CD4-positive, alpha-beta T cell treated with Interleukin-21 for 1 hour (primary cell): ENCODE data around the gene AFAP1.
A peak's percentile ranks its signal among the peaks of the same experiment; 100 is the strongest.

Experiments used
- DNase-seq: peaks from one replicate; pipeline ENCODE4 v3.0.0-alpha.2; 2020

Gene AFAP1

GRCh38 chr4:7817877-7818398 lies 121.7 kb downstream of the AFAP1 start:
- DNase-seq: no peak

DNA sequence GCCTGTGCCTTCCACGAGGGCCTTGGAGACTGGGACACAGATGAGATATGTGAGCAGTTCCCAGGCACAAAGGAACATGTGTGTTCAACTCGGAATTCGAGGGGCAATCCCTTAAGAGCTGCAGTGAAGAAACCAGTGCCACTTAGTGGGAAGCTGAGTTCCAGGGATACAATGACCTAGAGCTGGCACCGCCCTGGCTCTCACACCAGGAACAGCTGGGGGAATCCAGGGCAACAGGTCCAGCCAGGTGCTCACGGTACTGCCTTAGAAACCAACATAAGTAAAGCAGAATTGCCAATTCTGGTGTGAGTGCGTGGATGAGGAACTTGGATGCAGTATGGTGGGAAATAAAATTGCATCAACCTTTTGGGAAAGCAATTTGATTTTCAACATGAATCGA lies 122.9 kb downstream of the AFAP1 start:
- DNase-seq: no peak

GRCh38 chr4:7815981-7816380 lies 123.7 kb downstream of the AFAP1 start:
- DNase-seq: no peak

GRCh38 chr4:7815562-7815961 lies 124.1 kb downstream of the AFAP1 start:
- no peak for DNase-seq

DNA sequence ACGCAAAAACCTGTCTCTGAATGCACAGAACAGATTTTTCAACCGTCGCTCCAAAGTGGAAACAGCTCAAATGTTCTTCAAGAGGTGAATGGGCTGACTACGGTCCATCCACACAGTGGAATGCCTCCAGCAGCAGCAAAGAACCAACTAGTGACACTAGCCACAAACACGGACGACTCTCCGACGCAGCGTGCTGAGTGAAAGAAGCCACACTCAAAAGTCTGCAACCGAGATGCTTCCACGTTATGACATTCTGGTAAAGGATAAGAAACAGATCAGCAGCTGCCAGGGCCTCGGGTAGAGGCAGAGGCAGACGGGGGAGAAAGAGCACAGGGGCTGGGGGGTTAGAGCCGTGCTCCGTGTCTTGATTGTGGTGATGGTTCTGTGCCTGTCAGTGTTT lies 125.2 kb downstream of the AFAP1 start:
- no peak for DNase-seq

DNA sequence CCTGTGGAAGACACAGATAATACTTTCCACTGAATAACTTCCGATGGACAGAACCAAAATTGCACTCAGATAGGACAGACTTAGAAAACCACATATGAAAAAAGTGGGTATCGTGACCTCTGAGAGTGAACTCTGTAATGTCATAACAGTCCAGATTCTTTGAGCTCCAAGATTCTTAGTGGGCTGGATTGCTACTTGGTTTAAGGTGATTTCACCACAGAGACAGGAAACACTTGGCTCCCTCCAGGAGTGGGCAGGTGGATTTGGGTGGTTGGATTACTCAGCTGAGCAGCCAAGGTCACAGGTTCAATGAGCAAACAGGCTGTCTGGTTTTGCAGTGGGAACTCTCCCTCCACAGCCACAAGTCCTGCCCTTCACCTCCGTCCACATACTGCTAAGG lies 126.0 kb downstream of the AFAP1 start:
- no peak for DNase-seq

DNA sequence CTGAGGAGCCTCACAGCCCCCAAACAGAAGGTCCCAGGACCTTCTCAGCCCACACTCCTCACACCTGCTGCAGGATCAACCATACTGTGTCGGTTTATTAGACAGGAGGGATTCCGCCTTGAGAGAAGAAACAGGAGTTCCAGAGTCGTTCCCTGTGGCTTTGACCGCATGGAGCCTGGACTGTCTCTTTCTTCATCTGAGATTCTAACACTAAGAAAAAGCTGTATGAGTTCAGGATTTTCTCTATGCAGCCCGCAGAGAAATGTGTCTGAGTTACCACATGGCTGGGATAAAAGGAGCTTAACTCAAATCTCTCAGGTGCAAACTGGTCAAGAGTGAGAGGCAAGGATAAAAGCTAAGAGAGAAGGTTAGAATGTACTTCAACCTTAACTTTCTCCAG lies 126.7 kb downstream of the AFAP1 start:
- no peak for DNase-seq

GRCh38 chr4:7812231-7812857 lies 127.3 kb downstream of the AFAP1 start:
- no peak for DNase-seq

- no peak for DNase-seq
These were observed 128.0 kb downstream of the AFAP1 start for GRCh38 chr4:7811536-7812191.

DNA sequence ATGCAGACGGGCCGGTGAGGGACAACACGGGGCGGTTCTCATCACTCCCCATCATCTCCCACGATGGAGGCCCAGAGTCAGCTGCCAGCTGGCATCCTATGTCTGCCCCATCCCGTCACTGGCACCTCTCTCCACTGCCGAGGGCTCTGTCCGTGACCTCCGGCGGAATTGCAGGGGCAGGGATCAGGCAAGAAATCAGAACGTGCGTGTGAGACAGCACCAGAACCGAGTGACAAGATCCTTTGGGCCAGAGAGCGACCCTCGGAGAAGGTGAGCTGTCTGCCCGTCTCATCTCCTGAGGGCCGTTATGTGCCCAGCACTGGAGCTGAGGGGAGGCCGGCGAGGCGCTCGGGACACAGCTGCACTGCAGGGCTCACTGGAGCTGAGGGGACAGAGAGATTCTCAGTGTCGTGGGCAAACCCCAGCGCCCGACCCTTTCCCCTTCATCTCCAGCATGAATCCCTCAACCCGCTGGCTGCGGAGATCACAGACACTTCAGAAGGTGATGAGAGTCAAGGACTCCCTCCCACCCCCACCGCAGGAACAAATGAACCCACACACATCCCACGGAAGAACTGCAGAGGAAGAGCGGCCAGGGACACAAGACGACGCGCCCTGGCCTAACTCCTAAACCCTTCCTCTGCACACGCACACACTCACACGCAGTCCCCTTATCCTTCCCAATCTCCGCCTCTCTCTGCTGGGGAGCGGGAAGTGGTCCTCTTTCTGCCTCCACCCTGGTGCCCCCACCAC lies 128.7 kb downstream of the AFAP1 start:
- no peak for DNase-seq

DNA sequence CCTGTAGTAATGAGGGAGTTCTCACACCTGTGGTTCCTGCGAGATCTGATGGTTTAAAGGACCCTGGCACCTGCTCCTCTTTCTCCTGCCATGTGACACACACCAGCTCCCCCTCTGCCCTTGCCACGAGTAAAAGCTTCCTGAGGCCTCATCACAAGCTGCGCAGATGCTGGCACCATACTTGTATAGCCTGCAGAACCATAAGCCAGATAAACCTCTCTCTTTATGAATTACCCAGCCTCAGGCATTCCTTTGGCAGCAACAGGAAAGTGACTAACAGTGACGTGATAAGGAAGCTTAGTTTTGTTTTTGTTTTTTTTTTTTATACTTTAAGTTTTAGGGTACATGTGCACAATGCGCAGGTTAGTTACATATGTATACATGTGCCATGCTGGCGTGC lies 130.9 kb downstream of the AFAP1 start:
- no peak for DNase-seq

DNA sequence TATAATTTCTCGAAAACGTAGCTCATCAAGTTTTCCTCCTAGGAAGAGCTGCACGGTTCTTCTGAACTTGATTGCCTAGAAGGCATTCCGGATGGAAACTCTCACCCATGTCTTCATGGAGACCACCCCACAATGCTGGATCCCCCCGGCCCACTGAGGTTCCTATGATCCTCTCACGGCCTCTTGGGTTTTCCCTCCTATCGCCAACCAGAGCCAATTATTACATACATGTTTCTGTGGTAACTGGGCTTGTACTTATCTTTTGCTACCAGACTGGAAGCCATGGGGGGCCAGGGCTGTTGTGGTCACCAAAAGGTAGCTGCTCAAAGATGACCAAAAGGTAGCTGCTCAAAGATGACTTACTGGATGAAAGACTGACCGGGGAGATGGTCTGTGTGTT lies 131.5 kb downstream of the AFAP1 start:
- no peak for DNase-seq

DNA sequence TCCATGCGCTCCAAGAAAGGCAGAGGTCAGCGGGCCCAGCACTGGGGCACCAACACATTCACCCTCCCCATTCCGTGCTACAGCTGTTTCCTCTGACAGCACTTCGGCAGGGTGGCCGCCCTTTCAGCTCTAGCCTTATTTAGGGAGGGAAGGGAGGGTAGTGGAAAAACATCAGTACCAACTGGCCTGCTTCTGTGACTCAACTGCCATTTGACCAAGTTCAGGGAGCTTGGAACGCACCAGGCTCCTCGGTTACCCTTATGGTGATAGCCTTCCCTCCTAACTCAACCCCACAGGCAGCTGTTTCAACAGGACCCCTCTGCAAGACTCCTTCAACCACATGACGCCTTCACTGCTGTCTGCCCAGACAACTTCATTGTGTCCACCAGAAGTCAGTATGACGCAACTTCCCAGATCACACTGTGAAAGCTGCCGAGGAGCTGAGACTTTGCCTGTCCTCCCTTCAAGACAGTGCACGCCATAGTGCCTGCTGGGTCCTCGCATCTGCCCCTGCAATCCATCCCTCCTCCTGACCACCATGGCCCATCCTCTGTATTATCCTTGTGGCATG lies 132.2 kb downstream of the AFAP1 start:
- no peak for DNase-seq

- no peak for DNase-seq
These were observed 133.1 kb downstream of the AFAP1 start for GRCh38 chr4:7806338-7807090.

DNA sequence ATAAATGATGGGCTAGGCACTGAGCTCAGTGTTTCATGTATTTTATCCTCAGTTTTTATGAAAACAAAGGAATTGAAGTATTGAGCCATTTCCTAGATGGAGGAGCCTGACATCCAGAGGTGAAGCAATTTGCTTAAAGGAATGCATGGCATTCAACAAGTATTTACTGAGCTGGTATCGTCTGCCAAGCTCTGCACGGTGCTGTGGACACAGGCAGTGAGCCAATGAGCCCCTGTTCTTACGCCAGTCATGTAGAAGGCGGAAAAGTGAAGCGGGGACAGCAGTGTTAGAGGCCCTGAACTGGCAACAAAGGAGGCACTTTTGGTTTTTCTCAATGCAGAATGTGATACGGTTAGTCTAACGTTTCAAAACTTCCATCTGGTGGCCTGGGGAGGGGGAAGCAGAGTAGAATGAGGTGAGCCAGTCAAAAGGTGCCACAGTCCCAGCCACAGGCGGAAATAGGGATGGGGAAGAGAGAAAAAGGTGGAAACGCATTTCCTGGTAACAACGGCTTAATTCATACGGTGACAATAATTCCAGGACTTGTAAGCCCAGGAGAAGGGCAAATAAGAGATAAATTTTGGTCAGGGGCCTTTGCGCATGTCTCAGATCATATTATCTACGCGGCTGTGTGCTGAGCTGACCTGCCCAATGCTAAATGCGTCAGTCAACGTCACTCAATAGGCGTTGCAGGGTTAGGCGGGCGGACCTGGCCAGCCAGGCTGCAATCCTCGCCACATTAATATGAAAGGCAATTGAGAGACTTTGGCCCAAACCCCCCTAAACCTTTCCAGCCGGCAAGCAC lies 133.9 kb downstream of the AFAP1 start:
- DNase-seq: no peak

GRCh38 chr4:7804756-7805385 lies 134.8 kb downstream of the AFAP1 start:
- DNase-seq: no peak

DNA sequence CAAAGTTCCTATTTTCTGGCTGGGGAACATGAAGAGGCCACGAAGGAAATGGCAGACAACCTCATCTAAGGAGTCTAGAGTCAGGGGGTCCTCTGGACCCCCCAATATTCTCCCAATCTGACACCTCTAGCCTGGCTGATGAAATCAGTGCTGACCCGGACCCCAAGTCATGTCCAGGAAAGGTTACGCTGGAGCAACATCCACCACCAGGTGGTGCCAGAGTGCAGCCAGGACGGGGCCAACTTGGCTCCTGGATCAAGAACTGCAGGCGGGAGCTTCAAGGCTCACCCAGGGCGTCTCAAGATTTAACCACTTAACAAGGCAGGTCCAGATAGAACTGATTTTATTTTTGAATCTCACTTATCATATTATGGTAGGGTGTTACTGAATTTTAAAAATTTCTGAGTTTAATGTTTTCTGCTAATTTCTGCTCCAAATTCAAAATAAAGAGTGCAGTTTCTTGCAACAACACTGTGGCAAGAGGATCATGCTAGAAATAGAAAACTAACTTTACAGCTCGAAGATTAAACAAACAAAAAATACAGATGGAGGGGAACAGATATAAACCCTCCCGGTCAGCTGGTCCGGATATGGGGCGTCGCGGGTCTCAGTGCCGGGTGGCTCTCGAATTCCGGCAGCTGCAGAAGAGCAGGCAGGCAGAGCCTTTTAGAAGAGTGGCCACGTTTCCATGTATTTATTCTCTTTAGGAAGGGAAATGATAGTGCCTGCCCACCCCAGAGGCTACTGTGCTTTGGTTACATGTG lies 135.5 kb downstream of the AFAP1 start:
- peak; percentile 81 for DNase-seq

DNA sequence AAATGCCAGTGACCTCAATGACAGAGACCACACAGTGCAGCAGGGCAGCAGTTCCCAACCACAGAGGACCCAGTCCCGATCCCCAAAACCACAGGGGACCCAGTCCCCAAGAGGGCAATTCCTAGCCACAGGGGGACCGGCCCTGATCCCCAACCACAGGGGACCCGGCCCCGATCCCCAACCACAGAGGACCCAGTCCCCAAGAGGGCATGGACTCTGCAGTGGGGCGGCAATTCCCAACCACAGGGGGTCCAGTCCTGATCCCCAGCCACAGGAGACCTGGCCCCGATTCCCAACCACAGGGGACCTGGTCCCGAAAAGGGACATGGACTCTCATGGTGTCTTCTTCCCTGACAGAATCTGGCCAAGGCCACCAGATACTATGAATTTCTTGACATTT lies 136.3 kb downstream of the AFAP1 start:
- DNase-seq: no peak

DNA sequence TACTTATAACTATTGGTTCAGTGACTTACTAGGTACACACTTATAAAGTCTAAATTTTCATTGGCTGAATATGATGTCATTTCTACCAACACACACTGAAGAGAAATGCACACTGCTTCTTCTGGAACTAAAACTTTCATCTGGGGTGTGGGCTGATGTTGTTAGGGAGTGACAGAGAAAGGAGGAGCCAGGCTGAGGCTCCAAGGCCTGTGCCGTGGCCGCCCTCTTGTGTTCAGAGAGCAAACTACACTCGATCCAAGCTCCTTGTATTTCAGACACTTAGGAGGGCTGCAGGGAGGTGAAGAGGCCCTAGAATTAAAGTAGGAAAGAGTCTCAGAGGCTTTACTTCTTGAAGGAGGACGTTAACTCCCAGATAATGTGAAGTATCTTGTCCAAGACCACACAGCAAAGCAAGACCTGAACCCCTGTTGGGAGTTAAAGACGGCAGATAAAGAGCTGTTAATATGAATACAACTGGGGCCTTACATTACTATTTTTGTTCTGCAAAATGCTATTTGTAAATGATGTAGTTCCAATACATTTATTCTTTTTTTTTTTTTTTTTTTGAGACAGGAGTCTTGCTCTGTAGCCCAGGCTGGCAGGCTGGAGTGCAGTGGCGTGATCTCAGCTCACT lies 137.5 kb downstream of the AFAP1 start:
- peak; percentile 82 for DNase-seq

DNA sequence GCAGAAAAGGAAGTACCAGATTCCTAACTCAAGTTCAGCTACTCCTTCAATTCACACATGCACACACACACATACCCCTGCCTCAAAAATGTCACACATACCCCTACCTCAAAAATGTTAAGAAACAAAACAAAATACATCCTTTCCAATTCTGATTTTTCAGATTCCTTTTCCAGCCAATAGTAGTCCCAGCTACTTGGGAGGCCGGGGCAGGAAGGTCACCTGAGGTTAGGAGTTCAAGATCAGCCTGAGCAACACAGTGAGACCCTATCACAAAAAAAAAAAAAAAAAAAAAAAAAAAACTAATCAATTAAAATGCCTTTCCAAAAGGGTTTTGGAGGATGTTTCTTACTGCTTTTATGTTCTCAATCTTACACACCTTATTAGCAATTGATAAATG lies 138.0 kb downstream of the AFAP1 start:
- DNase-seq: no peak
